Measurements from ENCODE around the gene SERGEF.
A peak's percentile ranks its signal among the peaks of the same experiment; 100 is the strongest.

The SERGEF gene

DNA sequence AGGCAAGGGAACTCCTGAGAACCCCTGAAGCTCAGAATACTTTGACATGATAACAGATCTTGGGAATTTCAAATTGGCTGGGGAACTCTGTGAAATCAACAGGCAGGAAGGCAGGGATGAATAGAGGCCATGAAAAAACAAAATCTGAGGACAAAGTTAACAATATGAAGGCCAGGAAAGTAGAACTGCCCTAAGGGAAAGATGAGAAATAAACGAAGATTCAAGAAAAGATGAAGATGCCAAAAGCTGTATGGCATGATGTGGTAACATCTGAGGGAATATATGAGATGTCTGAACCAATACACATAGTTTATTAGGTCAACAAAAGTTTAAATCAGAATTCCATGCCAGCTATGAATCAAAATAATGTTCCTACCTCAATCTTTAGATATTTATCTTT, 25.0 kb downstream of the SERGEF start:
- TF ChIP-seq, protein P1, sequence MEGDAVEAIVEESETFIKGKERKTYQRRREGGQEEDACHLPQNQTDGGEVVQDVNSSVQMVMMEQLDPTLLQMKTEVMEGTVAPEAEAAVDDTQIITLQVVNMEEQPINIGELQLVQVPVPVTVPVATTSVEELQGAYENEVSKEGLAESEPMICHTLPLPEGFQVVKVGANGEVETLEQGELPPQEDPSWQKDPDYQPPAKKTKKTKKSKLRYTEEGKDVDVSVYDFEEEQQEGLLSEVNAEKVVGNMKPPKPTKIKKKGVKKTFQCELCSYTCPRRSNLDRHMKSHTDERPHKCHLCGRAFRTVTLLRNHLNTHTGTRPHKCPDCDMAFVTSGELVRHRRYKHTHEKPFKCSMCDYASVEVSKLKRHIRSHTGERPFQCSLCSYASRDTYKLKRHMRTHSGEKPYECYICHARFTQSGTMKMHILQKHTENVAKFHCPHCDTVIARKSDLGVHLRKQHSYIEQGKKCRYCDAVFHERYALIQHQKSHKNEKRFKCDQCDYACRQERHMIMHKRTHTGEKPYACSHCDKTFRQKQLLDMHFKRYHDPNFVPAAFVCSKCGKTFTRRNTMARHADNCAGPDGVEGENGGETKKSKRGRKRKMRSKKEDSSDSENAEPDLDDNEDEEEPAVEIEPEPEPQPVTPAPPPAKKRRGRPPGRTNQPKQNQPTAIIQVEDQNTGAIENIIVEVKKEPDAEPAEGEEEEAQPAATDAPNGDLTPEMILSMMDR (IDR thresholded peaks at IDR 0.05; ENCODE audit: extremely low read depth, insufficient read depth, missing control alignments) = no peak
- in situ Hi-C loops (cut with MboI; ENCODE audit: low pct_unique_long_range_greater_than_20kb, low sequenced_read_pairs, unreplicated experiment) = loop anchor here (10.0 to 25.0 kb wide), 2 partner anchors 117 to 401 kb away; partner anchors contain the start of gene SAAL1
- DNase-seq (ENCODE audit: low spot score) = no peak

DNA sequence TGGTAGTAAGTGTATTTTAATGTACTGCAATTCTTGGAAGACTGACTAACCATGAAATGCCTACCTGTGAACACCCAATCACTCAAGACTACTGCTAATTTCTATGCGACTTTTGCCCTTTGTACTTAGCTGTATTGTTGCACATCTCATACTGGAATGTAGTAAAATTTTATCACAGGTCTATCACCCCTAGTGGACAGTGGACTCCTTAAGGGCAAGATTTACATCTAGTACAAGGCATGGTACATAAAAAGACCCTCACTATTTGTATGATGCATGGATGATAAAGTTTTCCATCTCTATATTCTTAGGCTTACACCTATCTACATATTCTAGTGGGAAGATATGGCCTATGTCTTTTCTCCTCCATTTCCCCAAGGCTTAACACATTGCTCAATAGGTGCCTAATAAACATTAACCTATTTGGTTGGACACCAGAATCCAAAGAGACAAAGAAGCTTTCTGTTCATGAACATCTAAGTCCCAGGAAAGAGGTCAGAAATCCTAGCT, 26.1 kb downstream of the SERGEF start:
- no peak for DNase-seq (ENCODE audit: low spot score)
- in situ Hi-C loops (cut with MboI; ENCODE audit: low pct_unique_long_range_greater_than_20kb, low sequenced_read_pairs, unreplicated experiment) = loop anchor here (10.0 to 25.0 kb wide), 2 partner anchors 118 to 399 kb away; partner anchors contain the start of gene SAAL1
- TF ChIP-seq, protein P1 (IDR thresholded peaks at IDR 0.05; ENCODE audit: extremely low read depth, insufficient read depth, missing control alignments) = no peak

DNA sequence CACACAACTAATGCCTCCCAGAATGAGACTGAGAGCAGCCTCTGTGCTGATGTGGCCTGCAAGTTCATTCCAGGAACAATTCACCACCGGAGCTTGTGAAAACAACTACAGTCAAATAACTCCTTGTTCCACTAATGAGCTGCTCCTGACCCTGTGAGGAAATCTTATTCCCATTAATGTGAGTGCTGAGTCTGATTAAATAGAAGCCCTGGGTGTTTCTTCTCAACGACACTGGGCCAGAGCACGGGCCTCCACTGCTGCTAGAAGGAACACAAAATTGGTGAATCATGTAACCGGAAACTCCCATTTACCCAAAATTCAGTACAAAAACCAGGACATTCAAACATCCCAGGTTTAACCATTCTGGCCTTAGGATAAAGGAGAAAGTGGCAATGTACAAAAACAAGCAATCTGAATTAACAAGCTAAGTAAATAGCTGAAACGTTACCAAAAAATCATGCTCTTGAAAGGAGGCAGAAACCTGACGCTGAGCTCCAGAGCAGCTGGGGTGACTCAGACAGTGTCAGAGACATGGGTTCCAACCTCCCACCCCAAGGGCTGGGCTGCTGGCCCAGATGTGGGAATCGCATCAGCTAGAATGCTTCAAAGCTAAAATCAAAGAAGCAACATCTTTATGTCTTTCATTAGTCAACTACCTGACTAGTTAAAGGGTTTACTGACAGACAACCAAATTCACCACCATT, 26.7 kb downstream of the SERGEF start:
- in situ Hi-C loops (cut with MboI; ENCODE audit: low pct_unique_long_range_greater_than_20kb, low sequenced_read_pairs, unreplicated experiment) = loop anchor here (10.0 to 25.0 kb wide), 2 partner anchors 119 to 399 kb away; partner anchors contain the start of gene SAAL1

DNA sequence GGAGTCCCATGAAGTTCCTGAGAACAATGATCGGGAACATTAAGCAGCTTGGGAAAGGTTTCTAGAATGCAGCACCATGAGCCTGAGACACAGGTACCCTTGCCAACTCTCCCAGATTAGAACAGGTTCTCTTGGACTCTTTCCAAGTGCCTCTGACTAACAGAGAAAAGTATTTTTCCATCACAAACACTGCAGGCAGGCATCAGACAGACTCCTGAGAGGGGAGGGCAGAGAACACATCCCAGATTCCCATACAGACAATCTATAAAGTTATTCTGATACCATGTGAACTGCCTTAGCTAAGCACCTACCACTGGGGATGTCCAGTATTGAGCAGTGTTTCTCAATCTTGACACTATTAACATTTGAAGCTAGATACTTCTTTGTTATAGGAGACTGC, 27.3 kb downstream of the SERGEF start:
- DNase-seq (ENCODE audit: low spot score) = no peak
- TF ChIP-seq, protein P1 (IDR thresholded peaks at IDR 0.05; ENCODE audit: extremely low read depth, insufficient read depth, missing control alignments) = no peak
- in situ Hi-C loops (cut with MboI; ENCODE audit: low pct_unique_long_range_greater_than_20kb, low sequenced_read_pairs, unreplicated experiment) = loop anchor here (10.0 to 25.0 kb wide), 2 partner anchors 119 to 398 kb away; partner anchors contain the start of gene SAAL1

More for the DNA sequence above, 26.7 kb downstream of the SERGEF start:
- TF ChIP-seq, protein P1 (IDR thresholded peaks at IDR 0.05; ENCODE audit: extremely low read depth, insufficient read depth, missing control alignments) = no peak
- no peak for DNase-seq (ENCODE audit: low spot score)

DNA sequence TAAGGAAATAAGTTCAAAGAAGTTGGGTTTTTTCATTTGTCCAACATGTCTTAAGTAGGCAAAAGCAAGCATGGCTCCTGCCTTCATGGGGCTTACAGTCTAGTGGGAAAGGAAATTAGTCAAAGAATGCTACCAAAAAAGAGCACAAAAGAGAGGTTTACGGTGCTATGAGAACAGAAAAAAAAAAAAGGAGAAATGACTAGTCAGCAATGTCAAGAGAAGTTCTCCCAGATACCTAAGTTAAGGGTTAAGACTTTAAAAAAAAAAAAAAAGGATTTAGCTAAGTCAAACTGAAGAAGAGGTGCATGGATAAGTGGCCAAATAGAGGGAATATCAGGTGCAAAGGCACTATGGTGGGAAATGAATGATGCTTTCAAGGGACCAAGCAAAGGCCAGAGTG, 29.3 kb downstream of the SERGEF start:
- TF ChIP-seq, protein P1 (IDR thresholded peaks at IDR 0.05; ENCODE audit: extremely low read depth, insufficient read depth, missing control alignments) = no peak
- DNase-seq (ENCODE audit: low spot score) = no peak
- in situ Hi-C loops (cut with MboI; ENCODE audit: low pct_unique_long_range_greater_than_20kb, low sequenced_read_pairs, unreplicated experiment) = loop anchor here (10.0 to 25.0 kb wide), 2 partner anchors 121 to 396 kb away; partner anchors contain the start of gene SAAL1

DNA sequence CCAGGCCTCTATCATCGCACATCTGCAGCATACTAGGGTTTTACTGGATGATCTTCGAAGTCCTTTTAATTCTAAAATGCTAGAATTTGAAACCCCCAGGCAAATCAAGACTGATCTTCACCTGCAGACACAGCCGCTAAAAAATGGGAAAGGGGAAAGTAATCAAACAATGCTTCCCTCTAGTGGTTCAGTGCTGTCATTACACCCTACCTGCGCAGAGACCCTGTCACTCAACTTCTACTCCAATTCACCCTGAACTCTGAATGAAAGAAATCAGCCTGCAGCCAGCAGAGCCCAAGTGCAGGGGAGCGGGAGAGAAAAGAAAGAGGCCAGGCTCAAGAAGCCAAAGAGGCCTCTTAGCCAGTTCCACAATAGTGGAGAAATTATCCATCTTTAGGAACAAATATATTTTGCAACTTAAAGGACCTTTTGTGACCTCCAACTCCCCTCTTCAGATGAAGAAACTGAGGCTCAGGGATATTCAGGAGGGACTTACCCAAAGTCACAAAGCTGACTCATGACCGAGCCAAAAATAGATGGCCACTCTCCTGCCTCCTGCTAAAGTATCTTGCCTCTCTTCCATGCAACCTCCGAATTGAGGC, 33.0 kb downstream of the SERGEF start:
- in situ Hi-C loops (cut with MboI; ENCODE audit: low pct_unique_long_range_greater_than_20kb, low sequenced_read_pairs, unreplicated experiment) = loop anchor here (10.0 to 25.0 kb wide), 4 partner anchors 125 to 393 kb away; partner anchors contain the start of gene SAAL1
- peak; percentile 56 for DNase-seq (ENCODE audit: low spot score)
- TF ChIP-seq, protein P1 (IDR thresholded peaks at IDR 0.05; ENCODE audit: extremely low read depth, insufficient read depth, missing control alignments) = peak; percentile 85
